Glomerular endothelial cell (primary cell): ENCODE results near the gene ATP2B3. TPM values are rescaled to one million over a fixed set of nuclear protein-coding genes. Genes with fewer than 3 reads are reported as not detected.

ENCODE experiments used
- DNase-seq: peaks from one replicate; pipeline ENCODE4 v3.0.0-alpha.2; 2011; ENCODE audit warnings: low read depth, low spot score; ENCODE audit errors: extremely low read depth
- total RNA-seq: library from RNA; depleted of rRNA; stranded (reverse); fragments of >200 nt; gene quantifications from 2 replicates; pipeline ENCODE4 v1.2.3, GENCODE V29; 2015

ATP2B3 gene
- total RNA-seq = not detected in 2 replicates

GRCh38 chrX:153517423-153517822, at the start of gene ATP2B3:
TSS of gene ATP2B3 (plus strand) at chrX:153517642. CDS start at chrX:153536248, 18,606 bp downstream.
- DNase-seq = no peak

- no peak for DNase-seq
Observed at GRCh38 chrX:153468008-153468580, 49.3 kb upstream of the ATP2B3 start.

GRCh38 chrX:153469811-153470410, 47.5 kb upstream of the ATP2B3 start:
- DNase-seq = no peak

GRCh38 chrX:153470411-153471363, 46.8 kb upstream of the ATP2B3 start, which contains the start of gene HAUS7:
TSS of gene HAUS7 (minus strand) at chrX:153470576. CDS start at chrX:153470557, 19 bp downstream.
- no peak for DNase-seq

- no peak for DNase-seq
Observed at GRCh38 chrX:153471663-153472280, 45.7 kb upstream of the ATP2B3 start.

- DNase-seq = no peak
Observed at GRCh38 chrX:153473126-153473525, 44.3 kb upstream of the ATP2B3 start.

- no peak for DNase-seq
Observed at GRCh38 chrX:153474266-153474665, 43.2 kb upstream of the ATP2B3 start.

- no peak for DNase-seq
Observed at GRCh38 chrX:153474718-153475117, 42.7 kb upstream of the ATP2B3 start.

- DNase-seq = no peak
Observed at GRCh38 chrX:153475271-153475670, 42.2 kb upstream of the ATP2B3 start.

- DNase-seq = no peak
Observed at GRCh38 chrX:153475751-153476281, 41.6 kb upstream of the ATP2B3 start.

- DNase-seq = no peak
Observed at GRCh38 chrX:153476666-153477363, 40.6 kb upstream of the ATP2B3 start.

GRCh38 chrX:153477364-153477857, 40.0 kb upstream of the ATP2B3 start:
- DNase-seq = no peak

- DNase-seq = no peak
Observed at GRCh38 chrX:153477901-153478300, 39.5 kb upstream of the ATP2B3 start.

GRCh38 chrX:153478746-153479145, 38.7 kb upstream of the ATP2B3 start:
- no peak for DNase-seq

- DNase-seq = no peak
Observed at GRCh38 chrX:153481043-153481442, 36.4 kb upstream of the ATP2B3 start.

- DNase-seq = no peak
Observed at GRCh38 chrX:153482376-153483015, 34.9 kb upstream of the ATP2B3 start.

- no peak for DNase-seq
Observed at GRCh38 chrX:153485396-153486080, 31.9 kb upstream of the ATP2B3 start.

- DNase-seq = no peak
Observed at GRCh38 chrX:153486171-153486570, 31.3 kb upstream of the ATP2B3 start.

- DNase-seq = no peak
Observed at GRCh38 chrX:153487590-153488071, 29.8 kb upstream of the ATP2B3 start.
